ENCODE results near the gene CD40. TPM values are rescaled to one million over a fixed set of nuclear protein-coding genes. Genes with fewer than 3 reads are reported as not detected.

Gene CD40
- total RNA-seq, 1 experiment from 2014 or later: 7.8 TPM

DNA sequence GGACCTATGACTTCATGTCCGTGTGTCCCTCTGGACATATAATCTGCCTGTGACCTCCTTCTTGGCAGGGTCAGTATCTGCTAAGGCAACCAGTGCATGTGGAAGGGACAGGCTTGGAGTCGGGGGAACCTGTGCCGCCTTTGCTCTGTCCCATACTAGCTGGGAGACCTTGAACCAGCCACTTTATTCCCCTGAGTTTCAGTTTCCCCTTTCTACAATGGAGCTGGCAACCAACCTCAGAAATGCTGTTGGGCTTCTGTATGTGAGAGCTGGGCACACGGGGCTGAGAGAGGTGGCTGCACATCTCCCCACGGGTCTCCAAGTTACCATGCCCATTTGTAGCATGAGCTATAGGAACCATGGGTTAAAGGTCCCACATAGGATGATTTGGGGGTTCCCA is 53.8 kb downstream of the CD40 start:
- no peak overlapping the region for H2AFZ ChIP-seq (ENCODE audit: low read length)
- DNase-seq: no peak
- no peak overlapping the region for H3K4ac ChIP-seq (ENCODE audit: low read depth, low read length)
- no peak overlapping the region for H3K27ac ChIP-seq (ENCODE audit: insufficient read length, low read depth, low read length)
- H3K23ac ChIP-seq (ENCODE audit: insufficient read length, low read depth, low read length): no peak overlapping the region
- no peak overlapping the region for H3K56ac ChIP-seq (ENCODE audit: insufficient read length, low read depth, low read length)
- WGBS (ENCODE audit: extremely low coverage, insufficient read length, low lambda C conversion rate): no CpG with 5 or more reads among the region's 5 CpGs
- H2BK15ac ChIP-seq (ENCODE audit: low read depth, low read length): no peak overlapping the region
- Mint-ChIP-seq H3K27me3 (ENCODE audit: low read depth) (peaks cover 72% of the 10 kb centered on the region), H3K4me3 (no peak overlapping the region), H3K27ac (no peak overlapping the region; a peak in 1 of 7 replicates), H3K36me3 (ENCODE audit: insufficient read depth in 1 of 3, low read depth in 3 of 3) (no peaks in the 10 kb centered on the region), H3K9me3 (no peaks in the 10 kb centered on the region), H3K4me1 (no peaks in the 10 kb centered on the region)
- TF ChIP-seq, protein P1, sequence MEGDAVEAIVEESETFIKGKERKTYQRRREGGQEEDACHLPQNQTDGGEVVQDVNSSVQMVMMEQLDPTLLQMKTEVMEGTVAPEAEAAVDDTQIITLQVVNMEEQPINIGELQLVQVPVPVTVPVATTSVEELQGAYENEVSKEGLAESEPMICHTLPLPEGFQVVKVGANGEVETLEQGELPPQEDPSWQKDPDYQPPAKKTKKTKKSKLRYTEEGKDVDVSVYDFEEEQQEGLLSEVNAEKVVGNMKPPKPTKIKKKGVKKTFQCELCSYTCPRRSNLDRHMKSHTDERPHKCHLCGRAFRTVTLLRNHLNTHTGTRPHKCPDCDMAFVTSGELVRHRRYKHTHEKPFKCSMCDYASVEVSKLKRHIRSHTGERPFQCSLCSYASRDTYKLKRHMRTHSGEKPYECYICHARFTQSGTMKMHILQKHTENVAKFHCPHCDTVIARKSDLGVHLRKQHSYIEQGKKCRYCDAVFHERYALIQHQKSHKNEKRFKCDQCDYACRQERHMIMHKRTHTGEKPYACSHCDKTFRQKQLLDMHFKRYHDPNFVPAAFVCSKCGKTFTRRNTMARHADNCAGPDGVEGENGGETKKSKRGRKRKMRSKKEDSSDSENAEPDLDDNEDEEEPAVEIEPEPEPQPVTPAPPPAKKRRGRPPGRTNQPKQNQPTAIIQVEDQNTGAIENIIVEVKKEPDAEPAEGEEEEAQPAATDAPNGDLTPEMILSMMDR (conservative IDR thresholded peaks at IDR 0.05): no peak
- no peak overlapping the region for H4K8ac ChIP-seq (replicated peaks; ENCODE audit: insufficient read length, low read depth, low read length)
- no peak overlapping the region for H2BK12ac ChIP-seq (ENCODE audit: insufficient read length, low read depth, low read length)
- H3K9me3 ChIP-seq (ENCODE audit: control insufficient read depth, low read depth, low read length): no peaks in the 10 kb centered on the region
- no peaks in the 10 kb centered on the region for H4K20me1 ChIP-seq (ENCODE audit: control insufficient read depth, insufficient read depth, insufficient read length)
- no peak overlapping the region for H3K18ac ChIP-seq (ENCODE audit: insufficient read length, low read depth, low read length)
- no peaks in the 10 kb centered on the region for H3K79me1 ChIP-seq (ENCODE audit: insufficient read depth, low read depth, low read length, poor library complexity, severe bottlenecking)
- H3K14ac ChIP-seq (ENCODE audit: insufficient read depth, low read length): no peak overlapping the region
- H3T11ph ChIP-seq (ENCODE audit: low read length): no peak overlapping the region
- H3K4me2 ChIP-seq (ENCODE audit: insufficient read depth, insufficient read length, low read length): no peak overlapping the region
- peaks cover 15% of the 10 kb centered on the region for H3K27me3 ChIP-seq (ENCODE audit: insufficient read depth, low read length)
- no peak overlapping the region for H4K5ac ChIP-seq (ENCODE audit: insufficient read length, low read depth, low read length)
- no peak overlapping the region for H2BK120ac ChIP-seq (ENCODE audit: low read depth, low read length, poor library complexity, severe bottlenecking)
- no peaks in the 10 kb centered on the region for H3K23me2 ChIP-seq (ENCODE audit: insufficient read length, low read depth, low read length, poor library complexity, severe bottlenecking)
- H3K9ac ChIP-seq (ENCODE audit: extremely low read depth, insufficient read length, low read length): no peak overlapping the region
- H4K91ac ChIP-seq (ENCODE audit: insufficient read length, low read depth, low read length): no peak overlapping the region
- no peaks in the 10 kb centered on the region for H3K79me2 ChIP-seq (ENCODE audit: insufficient read depth, low read length)
- H2BK5ac ChIP-seq (ENCODE audit: insufficient read length, low read length): no peak overlapping the region
- H2BK20ac ChIP-seq (ENCODE audit: low read depth, low read length, poor library complexity, severe bottlenecking): no peak overlapping the region
- no peaks in the 10 kb centered on the region for H3K4me1 ChIP-seq (ENCODE audit: insufficient read depth, low read length)
- no peak overlapping the region for H2AK5ac ChIP-seq (ENCODE audit: insufficient read length, low read length)
